Ramos (cell line): Measurements from ENCODE around the gene SLC24A3.

Experiments used
- in situ Hi-C: fragments of 300-500 bp; cut with MboI; formaldehyde crosslinking; loops from one replicate; pipeline ENCODE4 v1.14.3; 2022; ENCODE audit warnings: low sequenced_read_pairs; ENCODE audit not compliant: unreplicated experiment

The SLC24A3 gene

DNA sequence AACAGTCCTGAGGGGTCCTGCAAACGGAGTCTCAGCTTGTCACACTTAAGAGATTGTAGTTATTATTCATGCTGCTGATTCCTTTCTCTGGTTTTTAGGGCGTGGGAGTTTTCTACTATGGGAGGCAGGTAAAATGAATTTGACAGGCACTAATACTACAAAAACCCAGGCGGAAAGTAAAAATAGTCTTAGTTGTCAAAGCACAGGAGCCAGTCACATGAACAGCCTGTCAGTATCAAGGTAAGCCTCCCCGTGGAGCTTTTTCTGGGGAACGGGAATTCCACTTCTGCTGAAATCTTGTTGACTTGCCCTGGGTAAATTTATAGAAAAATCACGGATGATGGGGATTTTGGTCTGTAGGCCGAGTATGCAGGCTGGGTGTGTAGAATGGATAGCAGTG lies 79.8 kb downstream of the SLC24A3 start:
- in situ Hi-C loops = no loop called here

DNA sequence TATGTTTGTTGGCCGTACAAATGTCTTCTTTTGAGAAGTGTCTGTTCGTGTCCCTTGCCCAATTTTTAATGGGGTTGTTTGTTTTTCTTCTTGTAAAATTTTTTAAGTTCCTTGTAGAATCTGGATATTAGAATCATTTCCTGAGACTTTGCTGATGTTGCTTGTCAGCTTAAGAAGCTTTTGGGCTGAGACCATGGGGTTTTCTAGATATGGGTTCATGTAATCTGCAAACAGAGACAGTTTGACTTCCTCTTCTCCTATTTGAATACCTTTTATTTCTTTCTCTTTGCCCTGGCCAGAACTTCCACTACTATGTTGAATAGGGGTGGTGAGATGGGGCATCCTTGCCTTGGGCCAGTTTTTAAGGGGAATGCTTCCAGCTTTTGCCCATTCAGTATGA lies 82.6 kb downstream of the SLC24A3 start:
- in situ Hi-C loops = no loop called here

DNA sequence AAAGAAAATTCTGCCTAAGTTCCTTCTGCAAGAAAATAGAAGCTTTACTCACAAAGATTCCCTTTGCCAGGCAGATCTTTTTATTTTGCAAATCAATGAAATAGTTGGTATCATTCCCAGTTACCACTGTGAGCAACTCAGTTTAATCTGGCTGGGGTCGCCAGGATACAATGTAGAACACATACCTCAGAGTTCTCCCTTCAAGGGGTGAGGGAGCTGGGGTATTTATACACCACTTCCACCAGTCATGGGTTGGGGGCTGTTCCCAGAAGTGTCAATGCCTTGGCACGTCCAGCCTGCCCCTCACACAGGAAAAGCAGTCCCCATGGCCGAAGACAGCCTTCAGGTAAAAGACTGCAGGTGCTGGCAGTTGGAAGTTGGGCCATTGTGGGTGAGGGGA lies 86.2 kb downstream of the SLC24A3 start:
- in situ Hi-C loops = no loop called here

DNA sequence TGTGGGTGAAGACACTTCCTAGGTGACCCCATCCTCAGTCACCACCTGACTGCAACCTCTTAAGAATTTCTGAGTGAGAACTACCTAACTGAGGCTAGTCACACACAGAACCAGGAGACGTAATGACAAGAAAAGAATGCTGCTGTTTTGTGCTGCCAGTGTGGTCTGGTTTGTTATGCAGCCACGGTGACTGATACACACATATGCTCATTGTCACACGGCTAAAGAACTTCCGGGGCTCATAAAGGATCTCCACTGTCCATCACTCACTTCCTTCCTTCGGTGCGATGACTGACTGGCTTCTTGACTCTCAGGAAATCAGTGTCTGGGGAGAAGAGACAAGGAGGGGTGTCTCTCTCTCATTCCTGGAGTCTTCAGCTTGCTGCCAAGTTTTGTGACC lies 88.0 kb downstream of the SLC24A3 start:
- in situ Hi-C loops = no loop called here

DNA sequence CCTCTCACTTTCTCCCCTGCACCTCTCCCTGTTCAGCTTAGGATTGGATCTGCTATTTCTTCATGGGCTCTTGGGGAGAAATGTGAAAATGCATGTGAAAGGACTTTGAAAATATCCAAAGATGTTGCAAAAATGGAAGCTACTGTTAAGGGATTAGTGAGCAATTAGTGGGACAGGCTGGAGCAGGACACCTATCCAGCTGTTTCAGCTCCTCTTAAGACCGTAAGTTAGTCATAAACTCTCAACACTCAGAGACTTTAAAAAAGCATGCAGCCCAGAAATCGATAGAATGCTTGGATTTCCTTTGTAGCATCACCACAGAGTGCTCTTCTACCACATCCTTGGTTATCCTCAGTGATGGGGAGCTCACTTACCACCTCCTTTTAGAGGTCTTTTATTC lies 88.7 kb downstream of the SLC24A3 start:
- in situ Hi-C loops = no loop called here

DNA sequence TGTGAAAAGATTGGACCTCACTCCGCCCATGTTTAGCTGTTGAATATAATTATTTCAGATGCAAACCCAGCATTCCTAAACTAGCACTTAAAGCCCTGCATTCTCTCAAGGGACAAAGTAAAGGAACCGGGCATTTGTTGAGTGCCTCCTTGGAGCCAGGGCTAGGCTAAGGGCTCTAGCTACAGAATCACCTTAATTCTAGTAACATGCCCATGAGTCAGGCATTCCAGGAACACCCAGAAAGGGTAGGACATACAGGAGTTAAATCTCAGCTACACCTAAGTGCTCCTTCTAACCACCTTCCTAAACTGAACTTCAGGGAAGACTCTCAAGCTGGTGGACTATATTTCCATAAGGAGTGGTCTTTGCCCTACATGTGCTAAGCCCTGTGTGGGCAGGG lies 89.4 kb downstream of the SLC24A3 start:
- in situ Hi-C loops = no loop called here

DNA sequence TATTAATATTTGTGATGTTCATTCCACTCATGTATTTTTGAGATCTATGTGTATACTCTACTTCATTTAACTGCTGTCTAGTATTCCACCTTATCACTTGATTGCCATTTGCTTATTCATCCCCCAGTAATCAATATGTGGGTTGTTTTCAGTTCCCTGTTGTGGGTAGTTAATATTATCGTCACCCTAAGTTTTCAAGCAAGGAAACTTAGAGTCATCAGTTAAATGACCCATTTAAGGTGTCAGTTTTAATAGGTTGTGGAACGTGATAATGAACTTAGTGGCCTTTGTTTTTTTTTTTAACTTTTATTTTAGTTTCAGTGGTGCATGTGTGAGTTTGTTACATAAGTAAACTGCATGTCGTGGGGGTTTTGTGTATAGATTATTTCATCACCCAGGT lies 90.3 kb downstream of the SLC24A3 start:
- in situ Hi-C loops = no loop called here

DNA sequence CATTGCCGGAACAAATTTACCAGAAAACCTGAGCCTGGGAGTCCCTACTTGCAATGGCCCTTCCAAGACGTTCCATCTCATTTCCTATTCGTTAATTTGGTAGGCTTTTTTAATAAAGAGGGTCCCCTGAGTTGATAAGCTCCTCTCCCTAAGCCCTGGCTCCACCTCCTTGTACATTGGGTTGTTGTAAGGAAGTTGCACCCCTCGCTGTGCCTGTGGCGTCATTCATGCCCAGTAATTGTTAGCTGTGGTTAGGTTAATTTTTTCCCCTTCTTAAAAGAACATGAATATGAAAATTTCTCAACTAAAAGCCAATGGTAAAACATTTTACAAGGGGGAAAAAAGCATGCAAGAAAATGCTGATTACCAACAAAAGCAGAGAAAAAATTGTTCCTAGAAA lies 91.9 kb downstream of the SLC24A3 start:
- in situ Hi-C loops = no loop called here

DNA sequence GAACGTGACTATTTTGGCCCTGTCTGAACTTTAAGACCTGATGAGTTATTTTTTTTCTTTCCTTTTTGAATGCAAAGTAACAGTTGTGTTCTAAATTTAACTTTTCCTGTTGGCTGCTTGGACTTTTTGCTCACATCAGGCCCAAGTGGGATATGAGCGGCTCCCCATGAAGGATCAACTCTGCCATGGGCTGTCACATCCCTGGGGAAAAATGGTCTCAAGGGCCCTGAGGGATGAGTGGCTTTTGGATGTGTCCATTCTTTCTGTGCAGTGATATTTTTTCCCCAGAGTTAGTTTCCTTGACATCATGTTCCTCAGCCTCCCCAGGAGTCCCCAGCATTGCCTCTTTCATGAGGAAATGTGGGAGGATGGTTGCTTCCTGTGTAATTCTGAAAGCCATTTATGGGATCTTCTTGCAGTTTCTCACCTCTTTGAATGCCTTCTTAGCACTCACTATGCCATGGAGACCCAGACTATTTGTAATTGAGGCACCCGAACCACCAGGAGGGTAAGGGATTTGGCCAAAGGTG lies 92.5 kb downstream of the SLC24A3 start:
- in situ Hi-C loops = no loop called here

DNA sequence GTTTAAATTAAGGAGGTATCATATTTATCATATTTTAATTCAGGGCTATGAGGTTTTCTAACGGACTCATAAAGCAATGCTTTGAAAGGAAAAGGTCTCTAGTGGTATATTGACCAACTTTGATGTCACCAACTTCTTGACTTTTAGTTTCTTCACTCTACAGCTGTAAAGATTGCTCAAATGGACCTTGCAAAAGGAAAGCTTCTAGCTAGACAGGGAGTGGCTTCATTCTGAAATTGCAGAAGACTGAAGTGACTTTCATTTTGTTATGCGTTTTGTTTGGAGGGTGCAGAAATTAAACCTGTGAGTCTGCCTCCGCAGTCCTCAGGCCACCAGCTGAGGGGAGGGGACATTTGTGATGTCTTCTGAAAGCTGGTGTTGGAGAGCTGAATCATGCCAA lies 95.7 kb downstream of the SLC24A3 start:
- in situ Hi-C loops = no loop called here

DNA sequence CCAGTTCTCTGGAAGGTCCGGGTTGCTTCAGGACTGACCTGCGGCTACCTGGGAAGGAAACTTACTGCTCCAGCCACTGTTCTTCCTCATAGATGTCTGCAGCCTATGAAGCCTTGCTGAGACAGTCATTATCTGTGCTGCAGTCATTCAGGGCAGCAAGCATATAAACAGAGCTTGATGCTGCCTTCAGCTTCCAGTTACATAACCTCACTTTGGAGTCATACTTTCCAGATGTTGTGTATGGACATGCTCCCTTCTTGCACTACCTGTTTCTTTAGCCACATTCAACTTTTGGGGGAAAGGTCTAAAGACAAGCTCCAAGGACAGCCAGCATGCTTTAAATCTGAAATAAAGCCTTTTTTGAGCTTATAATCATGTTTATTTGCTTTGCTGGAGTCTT lies 98.1 kb downstream of the SLC24A3 start:
- in situ Hi-C loops = no loop called here

DNA sequence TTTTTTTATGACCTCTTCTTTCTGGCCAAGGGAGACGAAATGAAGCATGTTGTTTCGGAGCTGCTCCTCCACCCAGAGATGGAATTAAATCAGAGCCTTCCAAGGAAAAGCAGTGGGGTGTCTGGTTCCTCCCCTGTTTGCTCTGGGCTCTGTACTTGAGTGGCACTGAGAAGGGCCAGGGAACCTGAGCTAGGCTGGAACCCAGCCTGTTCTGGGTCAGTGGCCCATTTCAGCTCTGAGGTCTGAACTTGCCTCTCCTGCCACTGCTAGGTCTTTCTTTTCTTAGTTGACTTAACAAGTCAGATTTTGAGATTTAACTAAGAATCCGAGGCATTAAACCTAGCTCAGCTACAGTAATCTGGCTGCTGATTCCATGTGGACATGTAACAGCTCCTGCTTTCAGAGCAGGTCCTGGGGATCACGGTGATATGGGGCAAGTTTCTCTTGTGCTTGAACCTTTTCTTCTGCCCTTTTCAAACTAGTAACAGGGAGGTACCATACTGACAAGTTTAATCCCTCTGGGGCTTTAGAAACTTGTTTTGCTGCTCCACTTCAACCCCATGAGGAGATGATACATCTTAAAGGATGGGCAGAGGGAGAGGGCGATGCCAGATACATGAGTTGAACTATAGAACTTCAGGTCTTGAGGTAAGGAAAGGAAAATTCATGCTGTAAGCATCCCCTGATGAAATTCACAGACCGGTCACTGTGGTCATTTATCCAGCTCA lies 101.1 kb downstream of the SLC24A3 start:
- in situ Hi-C loops = no loop called here

DNA sequence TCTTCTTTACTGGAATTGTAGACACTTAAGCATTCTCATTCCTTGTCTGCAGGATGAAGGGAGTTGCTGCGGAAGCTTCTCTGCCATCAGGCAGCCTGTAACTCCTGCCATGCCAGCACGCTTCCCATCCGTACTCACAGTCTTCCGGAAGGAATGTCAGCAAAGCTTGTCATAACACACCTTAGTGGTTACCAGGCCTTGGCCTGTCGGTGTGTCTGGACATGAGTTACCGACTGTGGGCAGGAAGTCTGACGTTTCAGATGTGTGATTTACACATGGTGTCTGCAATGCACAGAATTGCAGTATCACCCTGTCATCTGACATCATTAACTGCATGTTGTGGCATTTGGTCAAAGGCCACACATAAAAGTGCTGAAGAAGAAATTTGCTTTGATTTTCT lies 102.2 kb downstream of the SLC24A3 start:
- in situ Hi-C loops = no loop called here

DNA sequence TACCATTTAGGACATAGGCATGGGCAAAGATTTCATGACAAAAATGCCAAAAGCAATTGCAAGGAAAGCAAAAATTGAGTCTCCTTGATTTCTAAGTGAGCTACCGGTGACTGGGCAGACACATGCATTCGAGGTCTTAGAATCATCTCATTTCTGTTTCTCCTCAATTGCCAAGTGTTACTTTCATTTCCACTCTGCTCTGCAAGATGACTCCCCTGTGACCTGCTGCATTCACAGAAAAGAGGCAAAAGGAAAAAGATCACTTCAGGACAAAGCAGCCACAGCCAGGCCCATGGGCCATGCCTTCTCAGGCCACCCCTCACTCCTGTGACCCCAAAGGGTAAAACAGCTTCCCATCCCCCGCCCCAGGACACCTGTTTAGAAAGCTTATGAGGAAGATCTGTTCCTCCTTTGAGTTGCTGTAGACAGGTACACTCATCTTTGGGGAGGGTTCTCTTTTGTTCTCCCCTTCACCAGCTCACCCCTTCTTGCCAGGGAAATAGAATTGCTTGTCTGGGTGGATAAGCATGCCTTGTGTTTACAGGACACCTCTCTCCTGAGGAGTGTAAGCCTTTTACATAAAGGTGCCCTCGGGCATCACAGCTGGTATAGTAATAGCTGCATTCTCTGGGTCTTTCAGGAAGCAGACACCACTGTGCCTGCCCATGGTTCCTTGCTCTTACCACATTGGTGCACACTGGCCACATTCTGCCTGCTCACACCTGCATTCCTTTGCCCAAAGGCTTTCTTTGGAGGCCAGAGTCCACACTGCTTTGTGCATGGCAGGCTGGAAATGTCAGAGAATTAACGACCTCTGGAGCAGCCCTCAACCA lies 105.0 kb downstream of the SLC24A3 start:
- in situ Hi-C loops = no loop called here

DNA sequence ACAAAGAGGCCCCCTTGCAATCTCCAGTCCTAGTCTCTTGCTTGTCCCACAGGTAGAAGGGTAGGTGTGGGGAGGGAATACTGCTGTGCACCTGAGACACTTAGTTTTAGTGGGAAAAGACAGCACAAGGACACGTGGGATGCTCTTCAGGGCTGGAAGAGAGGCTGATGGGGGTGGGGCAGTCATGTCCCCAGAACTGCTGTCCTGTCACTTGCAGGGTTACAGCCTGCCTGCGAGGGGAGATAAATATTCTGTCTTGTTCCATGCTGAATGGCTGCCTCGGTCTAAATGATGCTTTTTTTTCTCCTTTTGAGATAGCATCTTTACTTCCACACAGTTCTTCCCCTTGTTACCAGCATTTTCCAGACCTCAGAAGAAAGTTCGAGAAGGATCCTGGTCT lies 106.2 kb downstream of the SLC24A3 start:
- in situ Hi-C loops = no loop called here

DNA sequence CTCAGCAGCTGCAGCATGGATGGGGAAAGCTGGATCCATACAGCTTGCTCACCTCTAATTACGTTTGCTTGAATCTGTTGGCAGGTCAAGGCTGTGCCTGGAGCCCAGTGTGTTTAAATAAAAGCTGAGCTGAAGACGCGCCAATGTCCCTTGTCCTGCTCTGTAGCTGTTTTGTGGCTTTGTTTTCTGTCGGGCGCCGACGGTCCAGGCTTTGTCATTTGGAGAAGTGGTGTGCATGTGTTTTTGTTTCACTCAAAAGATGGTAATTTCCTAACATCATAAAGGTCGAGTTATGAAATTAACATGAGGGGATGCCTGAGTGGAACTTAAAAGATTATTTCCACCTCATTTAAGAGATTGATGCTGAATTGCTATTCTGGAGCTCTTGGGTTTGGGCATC lies 107.6 kb downstream of the SLC24A3 start:
- in situ Hi-C loops = no loop called here

DNA sequence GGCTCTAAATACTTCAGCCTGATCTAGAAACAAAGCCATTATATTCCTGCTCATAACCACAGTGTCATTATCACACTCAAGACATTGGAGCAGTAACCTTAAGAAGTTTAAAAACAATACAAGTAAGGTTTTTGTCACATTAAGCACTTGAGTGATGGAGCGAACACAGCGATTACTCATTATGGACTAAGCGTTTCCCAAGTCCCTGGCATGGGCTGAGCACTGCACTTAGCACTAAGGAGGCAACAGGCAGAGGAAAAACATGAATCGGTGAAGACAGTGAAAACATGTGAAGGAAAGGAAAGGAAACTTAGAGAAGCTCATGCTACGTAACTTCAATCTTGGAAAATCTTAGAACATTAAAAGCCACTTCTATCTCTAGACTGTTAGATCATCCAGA lies 108.7 kb downstream of the SLC24A3 start:
- in situ Hi-C loops = no loop called here

DNA sequence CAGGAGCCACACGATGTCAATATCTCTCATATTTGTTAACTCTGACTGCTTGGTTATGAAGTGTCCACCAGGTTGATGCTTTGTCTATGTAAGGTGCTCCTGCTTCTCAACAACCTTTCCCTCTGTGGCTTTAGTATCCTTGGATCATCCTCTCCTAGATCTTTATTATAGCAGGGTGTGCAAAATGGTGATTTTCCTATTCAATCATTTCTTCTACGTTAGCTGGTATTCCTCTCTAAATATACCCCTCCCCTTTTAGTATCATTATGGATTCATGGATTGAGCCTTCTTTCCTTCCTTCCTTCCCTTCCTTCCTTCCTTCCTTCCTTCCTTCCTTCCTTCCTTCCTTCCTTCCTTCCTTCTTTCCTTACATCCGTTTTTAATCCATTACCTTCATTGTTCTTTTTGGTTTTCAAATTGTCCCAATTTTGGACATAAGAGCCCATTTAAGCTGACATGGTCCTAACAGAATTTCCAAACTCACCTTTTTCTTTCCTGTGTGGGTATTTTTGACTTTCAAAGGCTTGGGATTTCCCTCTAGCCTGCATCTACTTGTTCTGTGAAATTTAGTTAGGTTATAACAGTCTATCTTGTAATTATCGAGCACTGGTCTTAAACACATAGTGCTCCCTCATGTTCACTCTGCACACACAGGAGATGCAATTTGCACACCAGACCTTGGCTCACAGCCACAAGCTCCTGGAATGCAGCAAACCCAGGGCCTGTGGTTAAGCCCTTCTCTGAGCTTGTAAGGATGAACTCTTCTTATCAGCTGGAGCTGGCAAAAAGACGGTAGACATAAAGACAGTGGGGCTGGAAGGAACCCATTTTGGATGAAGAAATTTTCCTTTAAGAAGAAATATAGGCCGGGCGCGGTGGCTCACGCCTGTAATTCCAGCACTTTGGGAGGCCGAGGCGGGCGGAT lies 109.9 kb downstream of the SLC24A3 start:
- in situ Hi-C loops = no loop called here

DNA sequence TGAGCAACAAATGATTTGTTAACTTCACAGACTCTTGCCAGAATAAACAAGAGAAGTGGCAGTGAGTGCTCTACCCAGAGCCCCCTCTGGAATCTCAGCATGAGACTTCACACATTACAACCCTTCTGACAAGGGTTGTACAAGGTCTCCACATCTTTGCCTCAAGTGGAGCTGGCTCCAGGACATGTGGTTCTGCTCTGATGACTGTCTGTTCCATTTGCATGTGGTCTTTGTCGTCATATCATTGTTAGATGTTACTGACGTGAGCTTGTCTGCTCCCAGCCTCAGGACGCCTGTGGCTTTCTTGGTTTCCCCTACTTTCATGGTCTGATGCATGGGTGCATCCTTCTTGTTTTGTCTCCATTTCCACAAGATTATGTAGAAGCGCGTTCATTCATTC lies 115.0 kb downstream of the SLC24A3 start:
- in situ Hi-C loops = no loop called here

DNA sequence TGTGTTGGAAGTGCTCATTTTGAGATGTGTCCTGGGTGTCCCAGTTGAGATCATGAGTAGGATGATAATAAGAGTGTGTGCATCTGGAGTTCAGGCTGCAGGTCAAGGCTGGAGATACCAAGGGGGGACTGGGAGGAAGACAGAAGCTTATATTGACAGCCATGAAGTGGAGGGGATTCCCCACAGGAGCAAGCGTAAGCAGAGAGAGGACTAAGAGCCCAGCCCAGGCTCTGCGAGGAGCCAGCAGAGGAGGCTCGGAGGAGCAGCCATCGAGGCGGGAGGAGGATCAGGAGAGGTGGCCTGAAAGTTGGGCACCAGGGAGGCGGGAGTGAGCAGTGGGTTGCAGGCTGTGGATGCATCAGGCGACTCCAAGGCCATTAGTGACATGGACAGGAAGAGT lies 116.2 kb downstream of the SLC24A3 start:
- in situ Hi-C loops = no loop called here

DNA sequence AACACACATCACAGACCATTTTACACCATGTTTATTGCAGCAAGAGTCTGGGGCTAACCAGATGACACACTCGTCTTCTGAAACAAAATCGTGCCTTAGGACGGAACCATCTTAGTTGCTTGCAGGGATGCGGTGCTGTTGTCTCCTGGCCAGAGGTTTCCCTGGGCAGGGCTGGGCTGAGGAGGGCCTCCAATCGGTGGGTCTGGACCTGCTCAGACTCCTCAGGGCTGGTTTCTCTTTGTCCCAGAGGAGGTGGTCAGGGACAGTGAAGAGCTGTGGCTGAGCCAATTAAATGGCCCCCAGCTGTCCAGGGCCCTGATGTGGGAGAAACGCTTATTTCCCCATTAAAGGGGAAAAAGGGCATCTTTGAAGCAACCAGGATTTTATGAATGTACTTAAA lies 117.6 kb downstream of the SLC24A3 start:
- in situ Hi-C loops = no loop called here
